Activated T-cell treated with anti-CD3 and anti-CD28 coated beads for 24 hours (primary cell): ENCODE results near the gene DIP2C.

Experiments used
- DNase-seq: peaks from one replicate; pipeline ENCODE4 v3.0.0-alpha.2; 2020; ENCODE audit warnings: low read depth

DIP2C gene

GRCh38 chr10:387909-388660 lies 301.4 kb downstream of the DIP2C start:
- DNase-seq = no peak

GRCh38 chr10:387593-387891 lies 301.9 kb downstream of the DIP2C start:
- no peak for DNase-seq

GRCh38 chr10:386771-387592 lies 302.5 kb downstream of the DIP2C start:
- no peak for DNase-seq

DNA sequence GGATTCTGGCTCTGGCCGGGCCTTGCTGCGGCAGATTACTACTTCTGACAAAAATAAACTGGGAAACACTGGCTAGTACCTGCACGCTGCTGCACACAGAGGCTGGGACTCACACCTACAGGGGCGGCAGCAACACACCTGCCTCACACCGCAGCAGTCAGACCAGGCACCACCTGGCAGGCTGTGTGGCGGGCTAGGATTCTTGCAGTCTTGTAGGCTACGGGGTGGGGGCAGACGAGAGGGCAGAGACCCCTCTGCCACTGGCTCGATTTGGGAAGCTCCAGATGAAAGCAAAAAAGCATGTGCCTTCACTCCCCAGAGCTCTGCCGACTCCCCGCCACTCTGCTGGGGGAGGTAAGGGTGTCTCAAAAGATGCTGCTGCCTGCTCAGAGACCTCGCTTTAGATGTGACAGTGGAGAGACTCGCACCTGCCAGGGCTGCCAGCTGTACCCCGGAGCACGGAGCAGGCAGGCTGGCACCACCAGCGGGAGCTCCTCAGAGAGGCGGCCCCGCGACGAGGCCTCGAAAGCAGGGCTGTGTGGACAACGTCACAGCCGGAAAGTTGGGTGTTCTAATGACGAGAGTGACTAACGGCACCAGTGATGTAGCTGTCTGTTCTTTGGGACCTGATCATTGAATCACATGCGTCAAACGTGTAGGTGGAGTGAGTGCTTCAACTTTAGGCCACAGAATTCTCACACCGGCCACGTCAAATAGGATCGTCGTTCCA lies 303.7 kb downstream of the DIP2C start:
- no peak for DNase-seq

- no peak for DNase-seq
Observed at GRCh38 chr10:384538-385305, 304.7 kb downstream of the DIP2C start.

GRCh38 chr10:383519-383918 lies 305.9 kb downstream of the DIP2C start:
- DNase-seq = no peak

DNA sequence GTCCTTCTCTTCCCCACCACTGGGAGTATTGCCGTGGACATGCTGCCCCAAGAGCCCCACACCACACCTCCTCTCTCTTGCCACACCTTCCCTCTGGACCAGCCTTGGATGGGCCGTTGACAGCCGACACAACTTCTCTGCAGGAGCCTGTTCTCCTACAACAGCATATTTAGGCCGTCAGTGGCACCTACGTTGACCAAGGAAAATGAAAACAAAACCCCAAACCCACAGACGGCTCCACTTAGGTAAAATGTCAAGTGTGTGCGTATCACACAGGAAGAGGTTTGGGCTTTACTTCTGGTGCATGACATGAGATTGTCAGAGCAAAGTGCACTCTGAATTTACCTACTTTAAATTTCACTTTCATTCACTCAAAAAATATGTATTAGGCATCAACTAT lies 307.7 kb downstream of the DIP2C start:
- DNase-seq = no peak

DNA sequence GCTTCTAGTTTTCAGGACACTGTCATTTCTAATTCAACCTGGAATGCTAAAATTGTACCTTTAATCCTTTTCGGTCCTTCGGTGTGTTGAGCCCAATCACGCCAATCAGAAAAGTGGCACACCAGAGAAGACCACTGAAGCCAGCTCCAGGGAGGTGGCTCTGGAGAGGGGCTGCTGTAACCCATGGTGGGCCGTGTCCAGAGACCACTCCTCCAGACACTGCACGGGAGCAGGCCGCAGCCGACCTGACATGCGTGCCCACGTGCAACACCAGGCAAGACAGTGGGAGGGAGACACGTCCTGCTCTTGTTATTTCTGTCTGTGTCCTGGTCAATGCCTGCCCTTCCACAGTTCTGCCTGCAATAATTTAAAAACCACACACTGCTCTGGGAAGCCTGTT lies 308.1 kb downstream of the DIP2C start:
- no peak for DNase-seq

DNA sequence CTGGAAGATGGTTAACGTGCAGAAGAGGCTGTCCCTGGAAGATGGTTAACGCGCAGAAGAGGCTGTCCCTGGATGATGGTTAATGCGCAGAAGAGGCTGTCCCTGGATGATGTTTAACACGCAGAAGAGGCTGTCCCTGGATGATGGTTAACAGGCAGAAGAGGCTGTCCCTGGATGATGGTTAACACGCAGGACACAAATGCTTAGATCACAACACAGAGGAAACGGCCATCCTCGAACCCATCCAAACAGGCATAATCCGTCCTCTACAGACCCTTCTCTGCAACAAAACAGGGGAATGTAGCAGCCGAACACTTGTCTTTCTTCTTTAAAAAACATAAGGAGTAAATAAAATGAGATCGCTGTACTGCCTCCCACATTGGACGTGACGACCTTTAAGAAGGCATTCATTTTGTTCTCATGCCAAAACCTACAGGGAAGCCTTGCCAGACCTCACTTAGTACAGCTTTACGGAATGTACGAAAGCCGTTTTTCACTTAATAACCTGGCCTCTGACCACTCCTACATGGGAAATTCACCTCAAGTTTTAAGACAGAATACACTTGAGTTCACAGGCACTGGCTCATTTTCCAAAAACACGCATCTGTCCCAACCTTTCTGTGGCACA lies 309.0 kb downstream of the DIP2C start:
- DNase-seq = no peak

GRCh38 chr10:378930-379704 lies 310.4 kb downstream of the DIP2C start:
- no peak for DNase-seq

GRCh38 chr10:378230-378929 lies 311.1 kb downstream of the DIP2C start:
- no peak for DNase-seq

DNA sequence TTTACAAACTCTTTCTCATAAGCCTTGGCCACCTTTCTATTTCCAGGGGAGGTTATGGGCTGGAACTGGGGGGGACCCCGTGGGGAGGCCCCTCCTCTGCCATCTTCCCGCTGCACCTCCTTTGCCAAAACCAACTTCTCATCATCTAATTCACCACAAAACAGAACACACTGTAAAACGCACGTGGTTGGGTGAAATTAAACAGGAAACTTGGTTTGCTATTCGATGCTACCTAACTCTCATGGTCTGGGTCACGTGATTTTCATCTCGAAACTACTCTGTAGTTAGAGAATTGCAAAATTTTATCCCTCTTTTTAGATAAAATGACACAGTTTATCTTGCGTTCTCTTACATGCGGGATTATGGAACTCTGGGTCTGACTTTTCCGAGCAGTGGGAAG lies 312.2 kb downstream of the DIP2C start:
- DNase-seq = no peak

- no peak for DNase-seq
Observed at GRCh38 chr10:375815-376505, 313.5 kb downstream of the DIP2C start.

DNA sequence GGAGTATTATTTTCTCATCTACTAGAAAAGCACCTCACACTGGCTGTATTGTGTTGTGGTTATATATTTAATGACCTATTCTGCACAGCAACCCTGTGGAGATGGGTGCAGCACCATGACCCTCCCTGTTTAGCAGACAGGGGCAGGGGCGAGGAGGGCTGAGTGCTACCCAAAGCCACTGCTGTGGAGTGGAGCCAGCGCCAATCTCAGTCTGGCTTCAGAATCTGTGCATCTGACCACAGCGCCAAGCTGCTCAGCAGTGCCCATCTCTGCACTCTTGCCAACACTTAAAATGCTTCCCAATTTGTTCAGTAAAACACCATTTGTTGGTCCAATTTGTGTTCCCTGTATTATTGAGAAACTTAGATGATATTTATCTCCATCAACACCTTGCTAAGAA lies 315.1 kb downstream of the DIP2C start:
- DNase-seq = no peak

- DNase-seq = no peak
Observed at GRCh38 chr10:373526-374309, 315.8 kb downstream of the DIP2C start.

DNA sequence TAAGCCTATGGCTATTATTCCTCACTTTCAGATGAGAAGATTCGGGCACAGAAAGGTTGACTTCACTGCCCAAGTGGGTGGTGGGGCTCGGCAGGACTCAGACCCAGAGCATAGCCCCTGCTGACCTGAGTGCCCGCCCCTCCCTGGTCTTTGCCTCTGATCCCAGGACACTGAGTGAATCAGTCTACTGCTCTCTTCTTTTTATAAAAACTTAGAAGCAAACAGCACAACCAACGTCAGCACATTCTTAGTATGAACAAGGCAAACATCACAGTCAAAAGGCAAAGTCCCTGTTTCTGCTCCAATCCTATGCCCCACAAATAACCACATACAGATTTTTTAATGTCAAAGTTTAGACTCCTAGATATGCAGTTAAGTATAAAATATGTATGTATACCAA lies 316.5 kb downstream of the DIP2C start:
- no peak for DNase-seq

- no peak for DNase-seq
Observed at GRCh38 chr10:372566-372965, 316.9 kb downstream of the DIP2C start.

DNA sequence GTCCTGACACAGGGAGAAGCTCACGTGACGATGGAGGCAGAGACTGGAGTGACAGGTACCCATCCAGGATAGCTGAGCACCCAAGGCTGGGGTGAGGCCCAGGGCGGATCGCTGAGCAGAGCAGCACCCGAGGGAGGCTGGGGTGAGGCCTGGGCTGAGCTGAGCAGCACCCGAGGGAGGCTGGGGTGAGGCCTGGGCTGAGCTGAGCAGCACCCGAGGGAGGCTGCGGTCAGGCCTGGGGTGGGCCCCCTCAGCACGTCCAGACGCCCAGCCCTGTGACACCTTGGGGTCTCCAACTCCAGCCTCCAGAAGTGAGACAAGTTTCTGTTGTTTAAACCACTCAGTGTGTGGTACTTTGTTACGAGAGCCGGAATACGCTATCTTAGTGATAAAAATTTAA lies 318.0 kb downstream of the DIP2C start:
- DNase-seq = no peak

DNA sequence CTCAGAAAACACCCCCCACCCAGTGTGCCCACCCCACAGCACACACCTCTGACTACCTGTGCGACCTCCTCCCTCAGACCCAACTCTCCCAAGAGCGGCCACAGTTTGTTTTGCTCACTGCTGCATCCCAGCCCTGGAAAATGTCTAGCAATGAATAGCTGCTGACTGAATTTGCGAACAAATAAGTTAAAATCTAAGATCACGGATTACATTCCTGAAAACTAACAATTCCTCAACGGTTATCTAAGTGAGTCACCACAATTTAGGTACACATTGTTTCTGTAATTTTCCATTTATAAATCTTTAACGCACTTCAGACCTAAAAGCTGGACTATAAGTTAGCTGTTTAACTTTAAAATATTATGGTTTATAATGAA lies 319.0 kb downstream of the DIP2C start:
- no peak for DNase-seq
